GM12874 (cell line): ENCODE data around the gene ANP32B.

ENCODE experiments used
- TF ChIP-seq, protein P1 (sequence below): IDR thresholded peaks from 2 replicates; pipeline ENCODE4 v1.5.1; 2011; ENCODE audit warnings: low read depth, mild to moderate bottlenecking, control low read depth, low read length, moderate library complexity; ENCODE audit not compliant: insufficient read depth

Gene ANP32B

DNA sequence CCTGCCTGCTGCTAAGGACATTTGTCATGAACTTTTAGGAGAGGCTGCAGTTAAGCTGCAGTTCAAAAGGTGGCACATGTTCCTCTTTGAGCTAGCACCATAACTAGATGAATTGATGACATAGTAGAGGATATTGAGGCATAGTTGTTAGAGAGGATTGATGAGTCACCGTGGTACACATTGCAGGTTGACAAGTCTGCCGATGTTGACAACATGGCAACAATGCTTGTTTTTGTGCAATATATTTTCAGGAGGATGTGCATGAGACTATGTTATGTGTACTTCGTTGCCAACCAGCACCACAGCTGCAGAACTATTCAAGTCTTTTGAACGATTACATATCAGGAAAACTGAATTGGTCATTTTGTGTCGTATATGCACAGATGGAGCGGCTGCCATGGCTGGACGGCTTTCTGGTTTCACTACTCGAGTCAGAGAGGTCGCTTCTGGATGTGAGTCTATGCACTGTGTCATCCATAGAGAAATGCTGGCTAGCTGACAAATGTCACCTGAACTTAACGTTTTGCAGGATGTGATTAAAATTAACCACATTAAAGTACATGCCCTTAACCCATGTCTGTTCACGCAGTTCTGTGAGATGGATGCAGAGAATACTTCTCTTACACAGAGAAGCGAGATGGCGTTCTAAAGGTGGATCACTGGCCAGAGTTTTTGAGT is 24.2 kb downstream of the ANP32B start:
- TF ChIP-seq, protein P1, sequence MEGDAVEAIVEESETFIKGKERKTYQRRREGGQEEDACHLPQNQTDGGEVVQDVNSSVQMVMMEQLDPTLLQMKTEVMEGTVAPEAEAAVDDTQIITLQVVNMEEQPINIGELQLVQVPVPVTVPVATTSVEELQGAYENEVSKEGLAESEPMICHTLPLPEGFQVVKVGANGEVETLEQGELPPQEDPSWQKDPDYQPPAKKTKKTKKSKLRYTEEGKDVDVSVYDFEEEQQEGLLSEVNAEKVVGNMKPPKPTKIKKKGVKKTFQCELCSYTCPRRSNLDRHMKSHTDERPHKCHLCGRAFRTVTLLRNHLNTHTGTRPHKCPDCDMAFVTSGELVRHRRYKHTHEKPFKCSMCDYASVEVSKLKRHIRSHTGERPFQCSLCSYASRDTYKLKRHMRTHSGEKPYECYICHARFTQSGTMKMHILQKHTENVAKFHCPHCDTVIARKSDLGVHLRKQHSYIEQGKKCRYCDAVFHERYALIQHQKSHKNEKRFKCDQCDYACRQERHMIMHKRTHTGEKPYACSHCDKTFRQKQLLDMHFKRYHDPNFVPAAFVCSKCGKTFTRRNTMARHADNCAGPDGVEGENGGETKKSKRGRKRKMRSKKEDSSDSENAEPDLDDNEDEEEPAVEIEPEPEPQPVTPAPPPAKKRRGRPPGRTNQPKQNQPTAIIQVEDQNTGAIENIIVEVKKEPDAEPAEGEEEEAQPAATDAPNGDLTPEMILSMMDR, result no peak

DNA sequence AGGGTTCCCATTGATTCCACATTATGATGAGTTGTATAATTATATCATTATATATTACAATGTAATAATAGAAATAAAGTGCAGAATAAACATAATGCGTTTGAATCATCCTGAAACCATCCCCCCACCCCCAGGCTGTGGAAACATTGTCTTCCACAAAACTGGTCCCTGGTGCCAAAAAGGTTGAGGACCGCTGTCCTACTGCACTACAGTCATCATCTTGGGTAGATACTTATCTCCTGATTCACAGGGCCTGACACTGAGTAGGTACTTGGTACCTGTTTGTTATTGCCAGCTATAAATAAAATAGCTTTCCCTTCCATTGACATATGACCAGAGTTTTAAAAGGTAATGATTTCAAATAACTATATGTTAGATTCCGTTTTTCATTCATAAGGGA is 25.6 kb downstream of the ANP32B start:
- TF ChIP-seq, protein P1, result no peak

DNA sequence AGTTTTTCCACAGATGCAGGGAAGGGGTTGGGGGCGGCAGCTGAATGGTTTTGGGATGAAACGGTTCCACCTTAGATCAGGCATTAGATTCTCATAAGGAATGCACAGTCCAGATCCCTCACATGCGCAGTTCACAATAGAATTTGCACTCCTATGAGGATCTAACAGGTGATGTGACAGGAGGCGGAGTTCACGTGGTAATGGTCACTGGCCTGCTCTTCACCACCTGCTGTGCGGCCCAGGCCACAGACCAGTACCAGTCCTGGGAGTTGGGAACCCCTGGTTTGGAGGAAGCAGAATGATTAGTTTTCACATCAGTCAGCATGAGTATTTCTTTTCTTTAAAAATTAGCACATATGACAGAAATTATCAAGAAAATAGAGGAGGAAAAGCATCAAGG is 26.3 kb downstream of the ANP32B start:
- TF ChIP-seq, protein P1, result no peak

DNA sequence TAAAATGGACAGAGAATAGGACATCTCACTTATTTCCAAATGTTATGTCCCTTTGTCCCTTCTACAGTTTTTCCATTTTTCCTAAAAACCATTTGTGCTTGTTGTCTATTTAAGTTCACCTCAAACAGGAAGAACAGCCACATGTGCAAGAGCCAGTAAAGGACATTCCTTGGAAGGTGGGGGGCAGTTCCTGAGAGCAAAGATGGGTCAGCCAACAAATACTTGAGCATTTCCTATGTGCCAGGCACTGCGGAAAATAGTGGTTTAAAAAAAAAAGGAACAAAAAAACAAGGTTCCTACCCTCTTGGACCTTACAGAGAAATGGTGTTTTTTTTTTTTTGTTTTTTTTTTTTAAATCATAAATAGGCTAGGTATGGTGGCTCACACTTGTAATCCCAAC is 26.8 kb downstream of the ANP32B start:
- TF ChIP-seq, protein P1, result no peak

DNA sequence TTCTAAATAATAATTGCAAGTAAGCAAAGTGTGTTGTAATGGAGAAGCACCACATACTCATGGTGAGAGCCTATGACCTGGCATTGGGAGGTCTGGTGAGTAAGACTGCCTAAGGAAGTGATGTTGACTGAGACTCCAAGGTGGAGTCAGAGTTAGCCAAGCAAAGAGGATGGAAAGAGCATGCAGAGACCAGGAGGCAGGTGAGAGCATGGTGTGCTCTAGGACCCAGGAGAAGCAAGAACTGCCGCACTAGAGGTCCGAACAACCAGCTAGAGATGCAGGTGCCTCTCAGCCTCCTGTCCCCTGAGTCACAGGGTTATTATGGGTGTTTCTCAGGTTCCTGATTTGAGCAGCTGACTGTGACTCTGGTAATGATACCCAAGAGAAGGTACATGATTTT is 27.3 kb downstream of the ANP32B start:
- TF ChIP-seq, protein P1, result no peak

DNA sequence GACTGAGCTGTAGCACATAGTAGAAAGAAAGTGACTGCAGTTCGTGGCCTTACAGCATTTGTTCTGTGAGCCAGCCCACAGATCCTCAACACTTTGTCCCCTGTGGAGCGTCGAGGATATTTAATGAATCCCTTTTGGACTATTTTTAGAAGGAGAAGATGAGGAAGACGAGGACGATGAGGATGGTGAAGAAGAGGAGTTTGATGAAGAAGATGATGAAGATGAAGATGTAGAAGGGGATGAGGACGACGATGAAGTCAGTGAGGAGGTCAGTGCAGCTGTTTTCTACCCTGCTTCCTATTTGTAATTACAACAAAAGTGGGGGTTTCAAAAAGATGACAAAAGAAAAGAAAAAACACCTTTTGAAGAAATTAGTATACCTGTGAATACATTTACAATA is 28.0 kb downstream of the ANP32B start:
- TF ChIP-seq, protein P1, result no peak

DNA sequence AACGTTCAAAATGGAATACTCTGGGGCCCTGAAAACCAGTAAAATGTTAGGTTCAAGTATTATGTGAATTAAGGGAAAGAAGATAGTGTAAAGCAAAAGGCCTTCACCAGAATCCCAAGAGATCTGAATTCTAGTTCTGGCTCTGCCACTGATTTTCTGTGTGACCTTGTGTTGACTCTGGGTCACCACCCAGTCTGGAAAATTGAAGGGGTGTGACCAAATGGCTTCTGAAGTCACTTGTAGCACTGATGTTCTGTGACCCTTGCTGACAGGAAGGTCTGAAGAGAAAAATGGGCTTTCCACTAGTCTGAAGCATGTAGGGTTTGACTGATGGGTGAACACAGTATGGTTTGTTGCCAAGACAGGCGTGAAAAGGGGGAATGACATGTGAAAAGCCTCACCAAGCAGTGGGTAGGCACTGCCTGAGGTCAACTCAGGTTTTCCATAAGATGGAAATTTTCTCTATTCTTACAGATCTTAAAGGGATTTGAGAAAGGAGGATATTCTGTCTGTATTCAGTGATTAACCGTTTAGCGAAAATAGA is 33.1 kb downstream of the ANP32B start:
- TF ChIP-seq, protein P1, result no peak
